ENCODE measurements around the gene MPRIP. TPM values are rescaled to one million over a fixed set of nuclear protein-coding genes. Genes with fewer than 3 reads are reported as not detected.
A peak's percentile ranks its signal among the peaks of the same experiment; 100 is the strongest.

MPRIP gene
- total RNA-seq, 1 experiment from 2014 or later, result 443 TPM

GRCh38 chr17:17139972-17140589, 97.8 kb downstream of the MPRIP start:
- H3K4me2 ChIP-seq, result no peak overlapping the region
- H3K27ac ChIP-seq, result 0 out of 2 replicates have a peak overlapping the region, but pooled peaks have one; percentile 9
- ChIA-PET CTCF (no interaction called here), POLR2A (ENCODE audit: unreplicated experiment) (interaction anchor here (0.6 kb wide), 1 partner anchor 138 kb away, joined by 3 read pairs; no protein-coding TSS in a partner anchor)
- no peak overlapping the region for H2AFZ ChIP-seq
- H3K79me2 ChIP-seq (ENCODE audit: low read depth), result 0 out of 2 replicates have a peak, but pooled peaks cover 4% of the 10 kb centered on the region
- no peaks in the 10 kb centered on the region for H3K9me3 ChIP-seq (ENCODE audit: insufficient read depth, low read depth)
- no TSS peak for BruUV-seq (replicated peaks)
- peaks cover 65% of the 10 kb centered on the region for H4K20me1 ChIP-seq (ENCODE audit: insufficient read depth)
- H3K4me1 ChIP-seq (replicated peaks; ENCODE audit: insufficient read depth), result no peaks in the 10 kb centered on the region
- DNase-seq, result peak in 1 of 2 experiments; percentile 30
- peaks cover 44% of the 10 kb centered on the region for H3K36me3 ChIP-seq (ENCODE audit: low read depth)
- H3K9me2 ChIP-seq (ENCODE audit: insufficient read depth), result no peaks in the 10 kb centered on the region
- no peak for TF ChIP-seq CTCF (conservative IDR thresholded peaks at IDR 0.05)
- no peak overlapping the region for H3K4me3 ChIP-seq
- intact Hi-C loops (cut with micrococcal nuclease; ENCODE audit: unreplicated experiment), result no loop called here
- H3K27me3 ChIP-seq (ENCODE audit: insufficient read depth, low read depth), result no peaks in the 10 kb centered on the region
- H3F3A ChIP-seq (ENCODE audit: insufficient read depth, low read depth), result peaks cover 75% of the 10 kb centered on the region

- no peaks in the 10 kb centered on the region for H3K27me3 ChIP-seq (ENCODE audit: insufficient read depth, low read depth)
- no peaks in the 10 kb centered on the region for H3K9me3 ChIP-seq (ENCODE audit: insufficient read depth, low read depth)
- ChIA-PET POLR2A (ENCODE audit: unreplicated experiment) (interaction anchor here (0.6 kb wide), 1 partner anchor 138 kb away, joined by 3 read pairs; no protein-coding TSS in a partner anchor), CTCF (no interaction called here)
- H3F3A ChIP-seq (ENCODE audit: insufficient read depth, low read depth), result peaks cover 79% of the 10 kb centered on the region
- no peak overlapping the region for H2AFZ ChIP-seq
- peaks cover 46% of the 10 kb centered on the region for H3K36me3 ChIP-seq (ENCODE audit: low read depth)
- 0 out of 2 replicates have a peak overlapping the region, but pooled peaks have one; percentile 9 for H3K27ac ChIP-seq
- DNase-seq, result peak; percentile 66 to 78
- no peaks in the 10 kb centered on the region for H3K4me1 ChIP-seq (replicated peaks; ENCODE audit: insufficient read depth)
- H3K4me3 ChIP-seq, result no peak overlapping the region
- BruUV-seq (replicated peaks), result no TSS peak
- H4K20me1 ChIP-seq (ENCODE audit: insufficient read depth), result peaks cover 62% of the 10 kb centered on the region
- H3K4me2 ChIP-seq, result no peak overlapping the region
- TF ChIP-seq EZH2 (IDR thresholded peaks at IDR 0.05; ENCODE audit: low read depth) (no peak), CTCF (conservative IDR thresholded peaks at IDR 0.05) (no peak)
- intact Hi-C loops (cut with micrococcal nuclease; ENCODE audit: unreplicated experiment), result no loop called here
- H3K9me2 ChIP-seq (ENCODE audit: insufficient read depth), result no peaks in the 10 kb centered on the region
- H3K79me2 ChIP-seq (ENCODE audit: low read depth), result 0 out of 2 replicates have a peak, but pooled peaks cover 4% of the 10 kb centered on the region
Observed at GRCh38 chr17:17140590-17140980, 98.3 kb downstream of the MPRIP start.

GRCh38 chr17:17141279-17141678, 99.0 kb downstream of the MPRIP start:
- H3K27me3 ChIP-seq (ENCODE audit: insufficient read depth, low read depth), result no peaks in the 10 kb centered on the region
- H3K79me2 ChIP-seq (ENCODE audit: low read depth), result 0 out of 2 replicates have a peak, but pooled peaks cover 4% of the 10 kb centered on the region
- intact Hi-C loops (cut with micrococcal nuclease; ENCODE audit: unreplicated experiment), result no loop called here
- H3F3A ChIP-seq (ENCODE audit: insufficient read depth, low read depth), result peaks cover 75% of the 10 kb centered on the region
- H3K4me2 ChIP-seq, result no peak overlapping the region
- H3K9me2 ChIP-seq (ENCODE audit: insufficient read depth), result no peaks in the 10 kb centered on the region
- H3K4me1 ChIP-seq (replicated peaks; ENCODE audit: insufficient read depth), result no peaks in the 10 kb centered on the region
- no peak overlapping the region for H3K4me3 ChIP-seq
- peaks cover 64% of the 10 kb centered on the region for H4K20me1 ChIP-seq (ENCODE audit: insufficient read depth)
- peaks cover 52% of the 10 kb centered on the region for H3K36me3 ChIP-seq (ENCODE audit: low read depth)
- CTCF ChIA-PET, result no interaction called here
- BruUV-seq (replicated peaks), result no TSS peak
- no peak for DNase-seq
- POLR2A ChIA-PET (ENCODE audit: unreplicated experiment), result no interaction called here
- 0 out of 2 replicates have a peak overlapping the region, but pooled peaks have one; percentile 9 for H3K27ac ChIP-seq
- H2AFZ ChIP-seq, result no peak overlapping the region
- no peak for TF ChIP-seq EZH2 (IDR thresholded peaks at IDR 0.05; ENCODE audit: low read depth)
- no peak for TF ChIP-seq CTCF (conservative IDR thresholded peaks at IDR 0.05)
- H3K9me3 ChIP-seq (ENCODE audit: insufficient read depth, low read depth), result no peaks in the 10 kb centered on the region

Data from PC-9 (cell line).